ENCODE results near the gene PLAC8L1.

Gene PLAC8L1

GRCh38 chr5:146040527-146040926, 64.8 kb downstream of the PLAC8L1 start:
- DNase-seq = no peak

GRCh38 chr5:146039420-146039819, 66.0 kb downstream of the PLAC8L1 start:
- peak; percentile 59 to 60 for DNase-seq

GRCh38 chr5:146034605-146035004, 70.8 kb downstream of the PLAC8L1 start:
- DNase-seq = no peak
